Calu3 (cell line): ENCODE data around the gene TUBGCP6. TPM values are rescaled to one million over a fixed set of nuclear protein-coding genes. Genes with fewer than 3 reads are reported as not detected.

ENCODE experiments used
- BruUV-seq: library from RNA; stranded (reverse); fragments of 400-500 nt; replicated peaks from 2 replicates; lab custom pipeline; 2021; lab: Mats Ljungman, UMichigan
- CTCF ChIA-PET: fragments of 300-600 bp; sonication (Branson Sonifier 250); formaldehyde crosslinking; loops from one replicate; lab custom pipeline; 2022; ENCODE audit warnings: antibody characterized with exemption; lab: Charles Lee
- DNase-seq: peaks from one replicate; pipeline ENCODE4 v3.0.0; 2022
- H3K27ac Mint-ChIP-seq: one replicate; pipeline ENCODE4 v1.8.0; 2022; ENCODE audit warnings: mixed read lengths; ENCODE audit not compliant: unreplicated experiment
- H3K27me3 Mint-ChIP-seq: one replicate; pipeline ENCODE4 v1.8.0; 2022; ENCODE audit warnings: mixed read lengths; ENCODE audit not compliant: unreplicated experiment
- H3K36me3 Mint-ChIP-seq: one replicate; pipeline ENCODE4 v1.8.0; 2022; ENCODE audit warnings: mild to moderate bottlenecking, moderate library complexity, mixed read lengths; ENCODE audit not compliant: insufficient read depth, unreplicated experiment
- H3K4me1 Mint-ChIP-seq: one replicate; pipeline ENCODE4 v1.8.0; 2022; ENCODE audit warnings: mild to moderate bottlenecking, low read depth, mixed read lengths; ENCODE audit not compliant: unreplicated experiment
- H3K4me3 Mint-ChIP-seq: one replicate; pipeline ENCODE4 v1.8.0; 2022; ENCODE audit warnings: mild to moderate bottlenecking, low read depth, moderate library complexity, mixed read lengths; ENCODE audit not compliant: unreplicated experiment
- H3K9me3 Mint-ChIP-seq: one replicate; pipeline ENCODE4 v1.8.0; 2022; ENCODE audit warnings: low read depth, mixed read lengths; ENCODE audit not compliant: unreplicated experiment
- CTCF ChIP-seq: fragments of 200-600 bp; IDR thresholded peaks from one replicate; pipeline ENCODE4 v1.8.0; 2022; ENCODE audit warnings: antibody characterized with exemption; ENCODE audit not compliant: unreplicated experiment
- intact Hi-C: fragments of 100-400 bp; cut with micrococcal nuclease; formaldehyde crosslinking; loops from one replicate; pipeline ENCODE4 v1.10.0; 2022; ENCODE audit not compliant: unreplicated experiment
- total RNA-seq: library from RNA; stranded (reverse); gene quantifications from 2 replicates; pipeline ENCODE4 v1.2.3, GENCODE V29; 2022

TUBGCP6 gene
- total RNA-seq, 1 experiment from 2014 or later = 49.7 TPM

GRCh38 chr22:50179937-50180726 is 64.7 kb downstream of the TUBGCP6 start:
- H3K27me3 Mint-ChIP-seq = no peaks in the 10 kb centered on the region
- H3K4me3 Mint-ChIP-seq = no peak overlapping the region
- no peak for TF ChIP-seq CTCF
- intact Hi-C loops = no loop called here
- BruUV-seq = no TSS peak
- H3K36me3 Mint-ChIP-seq = peaks cover 12% of the 10 kb centered on the region
- no peak overlapping the region for H3K27ac Mint-ChIP-seq
- H3K9me3 Mint-ChIP-seq = no peaks in the 10 kb centered on the region
- CTCF ChIA-PET = no interaction called here
- no peak for DNase-seq
- H3K4me1 Mint-ChIP-seq = no peaks in the 10 kb centered on the region

GRCh38 chr22:50178871-50179869 is 65.7 kb downstream of the TUBGCP6 start:
- TF ChIP-seq CTCF = no peak
- no peak for DNase-seq
- Mint-ChIP-seq H3K4me1 (no peaks in the 10 kb centered on the region), H3K27me3 (no peaks in the 10 kb centered on the region), H3K36me3 (peaks cover 12% of the 10 kb centered on the region), H3K9me3 (no peaks in the 10 kb centered on the region), H3K27ac (no peak overlapping the region), H3K4me3 (no peak overlapping the region)
- intact Hi-C loops = no loop called here
- CTCF ChIA-PET = no interaction called here
- BruUV-seq = no TSS peak

GRCh38 chr22:50178471-50178864 is 66.4 kb downstream of the TUBGCP6 start:
- intact Hi-C loops = no loop called here
- H3K4me3 Mint-ChIP-seq = no peak overlapping the region
- no peak overlapping the region for H3K27ac Mint-ChIP-seq
- no peaks in the 10 kb centered on the region for H3K4me1 Mint-ChIP-seq
- CTCF ChIA-PET = no interaction called here
- BruUV-seq = no TSS peak
- no peaks in the 10 kb centered on the region for H3K27me3 Mint-ChIP-seq
- TF ChIP-seq CTCF = no peak
- DNase-seq = no peak
- H3K9me3 Mint-ChIP-seq = no peaks in the 10 kb centered on the region
- peaks cover 12% of the 10 kb centered on the region for H3K36me3 Mint-ChIP-seq

GRCh38 chr22:50177537-50178470 is 67.0 kb downstream of the TUBGCP6 start:
- DNase-seq = no peak
- no TSS peak for BruUV-seq
- CTCF ChIA-PET = no interaction called here
- intact Hi-C loops = no loop called here
- Mint-ChIP-seq H3K4me3 (no peak overlapping the region), H3K36me3 (peaks cover 7% of the 10 kb centered on the region), H3K4me1 (no peaks in the 10 kb centered on the region), H3K27me3 (no peaks in the 10 kb centered on the region), H3K9me3 (no peaks in the 10 kb centered on the region), H3K27ac (no peak overlapping the region)
- TF ChIP-seq CTCF = no peak
